Embryonic facial prominence (tissue), 1 donor: ENCODE results near the gene ID1.
A peak's percentile ranks its signal among the peaks of the same experiment; 100 is the strongest.
"Not testable (repeated sequence)": the region's sequence is repeated elsewhere in the genome, so short reads cannot be mapped to it uniquely, and the experiment has no call there.

ENCODE experiments used
- DNase-seq: peaks from one replicate; pipeline ENCODE4 v3.0.0-alpha.2; 2016; ENCODE audit errors: extremely low spot score

ID1 gene

DNA sequence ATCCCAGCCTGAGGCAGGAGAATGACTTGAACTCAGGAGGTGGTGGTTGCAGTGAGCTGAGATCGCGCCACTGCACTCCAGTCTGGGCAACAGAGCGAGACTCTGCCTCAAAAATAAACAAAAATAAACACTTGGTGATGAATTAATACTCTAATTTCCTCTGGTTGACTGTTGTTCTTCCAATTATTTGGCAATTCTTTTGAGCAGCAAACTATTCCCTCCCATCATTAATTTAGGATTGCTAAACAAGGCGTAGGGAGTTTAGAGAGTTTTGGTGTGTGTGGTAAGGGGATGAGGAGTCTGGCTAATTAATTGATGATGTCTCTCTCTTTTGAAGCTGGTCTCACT lies 2.7 kb upstream of the ID1 start:
- no peak for DNase-seq

DNA sequence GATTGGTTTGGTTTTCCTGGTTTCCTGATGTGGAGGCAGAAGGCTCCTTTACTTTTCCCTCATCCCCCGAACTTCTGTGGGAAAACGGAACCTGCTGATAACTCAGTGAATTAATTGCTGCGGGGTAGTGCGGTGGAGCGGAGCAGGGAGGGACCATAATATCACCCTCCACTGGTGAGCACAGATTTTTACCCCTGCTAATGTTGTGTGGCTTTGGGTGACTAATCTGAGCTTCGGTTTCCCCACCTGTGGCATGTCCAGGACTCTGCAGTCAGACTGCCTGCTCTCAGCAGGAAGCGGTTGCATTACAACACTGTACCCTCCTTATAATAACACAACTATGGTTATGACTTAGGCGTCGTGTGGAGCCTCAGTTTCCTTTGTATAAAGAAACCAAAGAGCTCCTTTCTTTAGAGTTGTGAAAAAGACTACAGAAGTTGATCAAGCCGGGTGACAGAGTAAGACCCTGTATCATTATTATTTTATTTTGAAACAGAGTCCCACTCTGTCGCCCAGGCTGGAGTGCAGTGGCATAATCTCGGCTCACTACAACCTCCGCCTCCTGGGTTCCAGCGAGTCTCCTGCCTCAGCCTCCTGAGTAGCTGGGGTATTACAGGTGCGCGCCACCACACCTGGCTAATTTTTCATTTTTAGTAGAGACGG lies 2.2 kb upstream of the ID1 start:
- DNase-seq = no peak

DNA sequence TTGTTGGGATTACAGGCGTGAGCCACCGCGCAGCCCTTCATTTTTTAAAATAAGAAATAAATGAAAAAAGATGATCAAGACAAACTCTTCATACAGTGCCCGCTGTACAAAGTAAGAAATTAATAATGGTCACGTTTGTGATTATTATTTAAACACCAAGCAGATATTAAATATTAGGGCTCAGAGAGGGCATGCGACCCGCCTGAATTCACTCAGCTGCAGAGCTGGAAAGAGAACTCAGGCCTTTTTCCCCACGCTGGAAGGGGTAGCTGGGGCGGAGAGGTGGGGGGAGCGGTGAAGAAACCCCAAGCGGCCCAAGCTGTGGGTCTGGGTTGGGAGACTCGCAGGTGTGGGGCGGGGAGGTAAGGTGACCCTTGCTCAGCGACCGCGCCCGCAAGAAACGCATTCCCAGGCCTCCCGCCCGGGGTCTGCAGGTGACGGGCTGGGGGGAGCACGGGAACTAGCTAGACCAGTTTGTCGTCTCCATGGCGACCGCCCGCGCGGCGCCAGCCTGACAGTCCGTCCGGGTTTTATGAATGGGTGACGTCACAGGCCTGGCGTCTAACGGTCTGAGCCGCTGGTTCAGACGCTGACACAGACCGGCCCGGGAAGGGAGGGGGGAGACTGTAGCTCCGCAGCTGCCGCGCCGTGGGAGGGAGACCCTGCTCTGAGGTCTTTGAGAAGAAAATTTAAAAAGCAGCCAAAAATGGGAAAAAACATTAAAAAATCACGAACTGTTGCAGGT lies 1.1 kb upstream of the ID1 start:
- peak; percentile 97 for DNase-seq

DNA sequence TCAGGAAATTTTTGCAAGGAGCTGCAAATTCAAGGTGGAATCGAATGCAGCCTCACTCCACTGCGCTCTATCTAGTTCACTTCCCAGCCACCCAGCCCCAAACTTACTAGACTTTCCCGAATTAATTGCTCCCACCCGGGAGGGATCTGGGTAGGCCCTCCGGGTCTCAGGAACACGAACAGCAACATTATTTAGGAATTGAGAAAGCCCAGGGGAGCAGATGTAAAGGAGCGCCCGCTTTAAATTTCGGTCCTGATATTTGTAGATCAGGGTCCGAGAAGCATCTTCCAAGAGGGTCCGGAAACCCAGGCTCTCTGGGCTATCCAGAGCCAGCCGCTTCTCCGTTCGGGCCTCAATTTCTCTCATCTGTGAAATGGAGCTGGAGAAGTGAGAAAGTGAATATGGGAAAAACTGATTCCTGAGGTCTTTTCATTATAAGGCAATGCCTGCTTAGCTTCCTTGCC lies 490 bp upstream of the ID1 start:
- DNase-seq = no peak

DNA sequence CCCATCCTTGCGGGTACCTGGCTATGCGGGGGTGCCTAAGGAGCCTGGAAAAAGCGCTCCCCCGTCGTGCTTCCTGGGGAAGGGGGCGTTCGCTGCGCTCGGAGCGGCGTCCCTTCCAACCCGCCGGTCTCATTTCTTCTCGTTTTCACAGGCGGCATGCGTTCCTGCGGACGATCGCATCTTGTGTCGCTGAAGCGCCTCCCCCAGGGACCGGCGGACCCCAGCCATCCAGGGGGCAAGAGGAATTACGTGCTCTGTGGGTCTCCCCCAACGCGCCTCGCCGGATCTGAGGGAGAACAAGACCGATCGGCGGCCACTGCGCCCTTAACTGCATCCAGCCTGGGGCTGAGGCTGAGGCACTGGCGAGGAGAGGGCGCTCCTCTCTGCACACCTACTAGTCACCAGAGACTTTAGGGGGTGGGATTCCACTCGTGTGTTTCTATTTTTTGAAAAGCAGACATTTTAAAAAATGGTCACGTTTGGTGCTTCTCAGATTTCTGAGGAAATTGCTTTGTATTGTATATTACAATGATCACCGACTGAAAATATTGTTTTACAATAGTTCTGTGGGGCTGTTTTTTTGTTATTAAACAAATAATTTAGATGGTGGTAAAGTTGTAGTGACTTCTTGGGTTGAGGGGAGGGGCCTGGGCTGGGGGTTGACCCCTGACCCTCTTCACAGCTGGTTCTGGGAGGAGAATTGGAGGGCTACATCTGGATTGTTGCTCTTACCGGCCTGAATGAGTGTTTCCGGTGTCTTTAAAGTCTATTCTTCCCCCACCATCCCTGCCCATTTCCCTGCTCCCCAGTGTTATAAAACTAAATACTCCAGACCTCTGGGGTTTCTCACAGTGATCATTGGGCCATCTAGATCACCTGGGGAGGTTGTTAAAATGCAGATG lies 1.1 kb downstream of the ID1 start:
- DNase-seq = no peak

DNA sequence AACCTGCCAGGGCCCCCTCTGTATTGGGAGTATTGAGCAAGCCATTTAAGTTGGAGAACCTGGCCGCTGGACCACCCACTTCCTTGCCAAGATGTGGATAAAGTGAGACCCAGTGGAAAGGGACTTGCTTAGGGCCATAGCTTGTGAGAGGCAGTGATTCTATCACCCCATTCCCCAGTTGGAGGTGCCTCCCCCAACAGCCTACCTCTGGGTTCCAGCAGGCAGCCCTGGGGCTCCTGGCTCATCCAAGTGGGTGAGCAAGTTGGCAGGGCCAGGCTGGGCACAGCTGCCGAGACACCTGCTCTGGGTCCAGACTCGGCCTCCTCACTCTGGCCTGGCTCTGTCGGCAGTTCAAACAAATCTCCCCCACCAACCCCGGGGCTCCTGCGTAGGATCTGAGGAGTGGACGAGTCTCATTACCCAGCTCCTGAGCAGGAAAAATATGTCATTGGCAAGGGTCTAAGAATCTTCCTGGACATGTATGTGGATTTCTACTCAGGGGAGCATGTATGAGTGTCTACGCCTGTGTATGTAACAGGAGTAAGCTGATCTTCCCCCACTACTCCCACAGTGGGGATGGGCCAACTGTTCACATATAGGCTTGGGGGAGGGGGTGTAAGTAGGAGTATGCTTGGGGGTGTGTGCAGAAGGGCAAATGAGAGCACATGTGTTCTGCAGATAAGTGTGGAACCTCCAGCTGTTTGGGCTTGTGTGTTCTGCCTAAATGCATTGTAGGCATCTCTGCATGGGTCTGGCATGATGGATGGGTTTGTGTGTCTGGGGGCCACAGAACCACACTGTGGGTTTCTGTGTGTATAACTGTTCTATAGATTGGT lies 1.9 kb downstream of the ID1 start:
- DNase-seq = peak; percentile 78

DNA sequence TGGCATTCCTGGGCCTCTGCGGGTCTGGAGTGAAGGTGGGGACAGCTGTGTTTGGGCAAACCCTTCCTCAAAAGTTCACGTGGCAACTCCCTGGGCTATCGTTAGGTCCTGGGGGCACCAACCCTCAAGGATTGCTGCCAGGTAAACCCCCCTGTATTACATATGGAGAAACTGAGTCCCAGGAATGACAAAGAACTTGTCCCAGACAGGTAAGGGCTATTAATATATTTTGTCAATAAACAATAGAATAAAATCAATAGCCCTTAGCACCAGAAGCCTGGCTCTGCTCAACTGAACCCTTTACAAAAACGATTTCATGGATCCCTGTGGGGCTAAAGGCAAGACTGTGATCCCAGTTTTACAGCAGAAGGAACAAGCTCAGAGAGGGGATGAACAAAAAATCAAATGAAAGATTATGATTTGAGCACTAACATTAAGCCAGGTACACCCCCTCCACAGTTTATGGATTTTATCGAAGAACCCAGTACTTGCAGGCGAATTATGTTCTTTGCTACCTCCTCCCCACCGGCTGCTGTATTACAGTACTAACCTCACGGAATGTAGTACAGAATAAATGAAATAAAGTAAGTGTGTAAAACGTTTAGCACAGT lies 2.7 kb downstream of the ID1 start:
- no peak for DNase-seq

DNA sequence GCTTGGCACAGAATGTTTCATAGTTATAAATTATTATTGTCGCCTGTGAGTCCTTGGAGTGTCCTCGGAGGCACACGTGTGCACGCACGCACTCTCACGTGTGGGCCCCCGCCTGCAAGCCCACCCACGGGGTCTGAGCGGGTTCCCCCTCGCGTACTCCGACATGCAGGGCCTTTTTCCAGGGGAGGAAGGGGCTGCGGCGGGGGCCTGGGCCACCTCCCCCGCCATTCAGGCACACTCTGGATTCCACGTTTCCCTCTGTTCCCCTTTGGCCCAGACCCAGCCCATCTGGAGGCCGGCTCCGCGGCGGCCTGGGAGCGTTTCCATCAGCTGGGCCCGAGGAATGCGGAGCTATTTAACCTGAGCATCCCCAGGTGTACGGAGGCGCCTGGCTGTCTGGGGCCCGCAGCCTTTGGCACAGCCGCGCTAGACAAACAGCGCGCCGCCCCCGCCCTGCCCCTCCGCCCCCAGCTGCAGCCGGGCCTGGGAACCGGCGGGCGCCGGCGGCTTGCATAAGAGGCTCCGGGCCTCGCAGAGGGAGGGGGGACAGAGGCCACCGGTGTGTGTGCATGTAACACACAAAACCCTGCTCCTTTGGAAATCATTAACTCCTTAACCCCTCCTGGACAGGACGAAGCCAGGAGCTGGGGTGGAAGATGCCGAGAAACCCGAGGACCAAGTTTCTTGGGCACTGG lies 3.3 kb downstream of the ID1 start:
- peak; percentile 76 for DNase-seq

DNA sequence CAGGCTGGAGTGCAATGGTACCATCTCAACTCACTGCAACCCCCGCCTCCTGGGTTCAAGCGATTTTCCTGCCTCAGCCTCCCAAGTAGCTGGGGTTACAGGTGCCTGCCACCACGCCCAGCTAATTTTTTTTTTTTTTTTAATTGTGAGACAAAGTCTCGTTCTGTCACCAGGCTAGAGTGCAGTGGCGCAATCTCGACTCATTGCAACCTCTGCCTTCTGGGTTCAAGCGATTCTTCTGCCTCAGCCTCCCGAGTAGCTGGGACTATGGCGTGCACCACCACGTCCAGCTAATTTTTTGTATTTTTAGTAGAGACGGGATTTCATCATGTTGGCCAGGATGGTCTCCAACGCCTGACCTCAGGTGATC lies 7.2 kb downstream of the ID1 start:
- DNase-seq = not testable (repeated sequence)

DNA sequence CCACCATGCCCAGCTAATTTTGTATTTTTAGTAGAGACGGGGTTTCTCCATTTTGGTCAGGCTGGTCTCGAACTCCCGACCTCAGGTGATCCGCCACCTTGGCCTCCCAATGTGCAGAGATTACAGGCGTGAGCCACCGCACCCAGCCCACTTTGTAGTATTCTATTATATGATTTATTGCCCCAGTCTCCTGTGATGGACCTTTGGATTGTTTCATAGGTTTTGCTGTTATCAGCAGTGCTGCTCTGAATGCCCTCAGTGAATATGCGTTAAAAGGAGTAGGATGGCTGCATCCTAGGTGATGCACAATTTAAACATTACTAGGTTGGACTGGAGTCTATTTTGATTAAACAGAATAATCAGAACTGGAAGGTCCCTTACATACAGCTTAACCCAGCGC lies 10.3 kb downstream of the ID1 start:
- no peak for DNase-seq

DNA sequence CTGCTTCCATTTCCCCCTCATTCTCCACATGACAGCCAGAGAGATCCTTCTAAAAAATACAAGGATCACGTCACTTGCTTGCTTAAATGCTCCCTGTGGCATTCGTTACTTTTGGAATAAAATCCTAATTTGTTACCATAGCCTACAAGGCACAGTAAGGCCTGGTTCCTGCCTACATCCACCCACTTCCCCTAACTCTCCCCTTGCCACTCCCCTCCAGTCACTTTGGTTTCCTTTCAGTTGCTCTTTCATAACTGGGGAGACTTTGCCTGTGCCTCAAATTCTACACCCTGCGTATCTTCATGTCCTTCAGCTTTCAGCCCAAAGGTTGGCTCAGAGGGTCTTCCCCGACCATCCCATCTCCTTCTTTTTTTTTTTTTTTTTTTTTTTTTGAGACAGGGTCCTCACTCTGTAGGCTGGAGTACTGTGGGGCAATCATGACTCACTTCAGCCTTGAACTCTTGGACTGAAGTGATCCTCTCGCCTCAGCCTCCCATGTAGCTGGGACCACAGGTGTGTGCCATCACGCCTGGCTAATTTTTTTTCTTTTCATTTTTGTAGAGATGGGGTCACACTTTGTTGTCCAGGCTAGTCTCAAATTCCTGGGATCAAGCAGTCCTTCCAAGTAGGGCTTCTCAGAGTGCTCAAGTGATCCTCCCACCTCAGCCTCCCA lies 12.5 kb downstream of the ID1 start:
- DNase-seq = no peak

DNA sequence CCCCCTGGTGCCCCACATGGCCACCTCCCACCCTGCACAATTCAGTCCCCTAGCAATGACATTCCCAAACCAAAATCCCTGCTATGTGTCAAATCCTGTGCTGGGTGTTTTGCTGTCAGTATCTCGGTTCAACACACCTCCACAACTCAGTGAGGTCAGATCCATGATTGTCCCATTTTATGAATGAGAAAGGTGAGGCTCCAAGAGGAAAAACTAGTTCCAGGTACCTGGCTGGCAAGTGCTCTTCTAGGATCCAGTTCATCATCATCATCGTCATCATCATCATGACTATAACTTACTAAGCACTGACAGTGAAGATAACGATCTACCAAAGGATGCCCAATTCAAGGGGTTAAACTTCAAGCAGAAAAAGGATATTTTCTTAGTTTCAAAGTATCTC lies 15.2 kb downstream of the ID1 start:
- DNase-seq = no peak

DNA sequence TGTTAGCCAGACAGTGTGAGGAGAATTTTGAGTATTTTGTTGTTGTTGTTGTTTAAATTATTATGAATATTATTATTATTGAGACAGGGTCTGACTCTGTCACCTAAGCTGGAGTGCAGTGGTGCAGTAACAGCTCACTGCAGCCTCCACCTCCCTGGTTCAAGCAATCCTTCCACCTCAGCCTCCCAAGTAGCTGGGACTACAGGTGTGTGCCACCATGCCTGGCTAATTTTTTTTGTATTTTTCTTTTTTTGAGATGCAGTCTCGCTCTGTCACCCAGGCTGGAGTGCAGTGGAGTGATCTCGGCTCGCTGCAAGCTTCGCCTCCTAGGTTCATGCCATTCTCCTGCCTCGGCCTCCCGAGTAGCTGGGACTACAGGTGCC lies 18.0 kb downstream of the ID1 start:
- DNase-seq = not testable (repeated sequence)

DNA sequence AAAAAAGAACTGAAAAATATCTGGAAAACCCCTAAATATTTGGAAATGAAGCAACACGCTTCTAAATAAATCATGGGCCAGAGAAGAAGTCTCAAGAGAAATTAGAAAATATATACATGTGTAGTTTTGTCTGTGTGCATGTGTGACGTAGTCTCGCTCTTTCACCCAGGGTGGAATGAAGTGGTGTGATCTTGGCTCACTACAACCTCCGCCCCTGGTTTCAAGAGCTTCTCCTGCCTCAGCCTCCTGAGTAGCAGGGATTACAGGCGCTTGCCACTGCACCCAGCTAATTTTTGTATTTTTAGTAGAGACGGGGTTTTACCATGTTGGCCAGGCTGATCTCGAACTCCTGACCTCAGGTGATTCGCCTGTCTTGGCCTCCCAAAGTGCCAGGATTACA lies 21.4 kb downstream of the ID1 start:
- DNase-seq = not testable (repeated sequence)

DNA sequence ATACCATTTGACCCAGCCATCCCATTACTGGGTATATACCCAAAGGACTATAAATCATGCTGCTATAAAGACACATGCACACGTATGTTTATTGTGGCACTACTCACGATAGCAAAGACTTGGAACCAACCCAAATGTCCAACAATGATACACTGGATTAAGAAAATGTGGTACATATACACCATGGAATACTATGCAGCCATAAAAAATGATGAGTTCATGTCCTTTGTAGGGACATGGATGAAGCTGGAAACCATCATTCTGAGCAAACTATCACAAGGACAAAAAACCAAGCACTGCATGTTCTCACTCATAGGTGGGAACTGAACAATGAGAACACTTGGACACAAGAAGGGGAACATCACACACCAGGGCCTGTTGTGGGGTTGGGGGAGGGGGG lies 23.0 kb downstream of the ID1 start:
- not testable (repeated sequence) for DNase-seq

DNA sequence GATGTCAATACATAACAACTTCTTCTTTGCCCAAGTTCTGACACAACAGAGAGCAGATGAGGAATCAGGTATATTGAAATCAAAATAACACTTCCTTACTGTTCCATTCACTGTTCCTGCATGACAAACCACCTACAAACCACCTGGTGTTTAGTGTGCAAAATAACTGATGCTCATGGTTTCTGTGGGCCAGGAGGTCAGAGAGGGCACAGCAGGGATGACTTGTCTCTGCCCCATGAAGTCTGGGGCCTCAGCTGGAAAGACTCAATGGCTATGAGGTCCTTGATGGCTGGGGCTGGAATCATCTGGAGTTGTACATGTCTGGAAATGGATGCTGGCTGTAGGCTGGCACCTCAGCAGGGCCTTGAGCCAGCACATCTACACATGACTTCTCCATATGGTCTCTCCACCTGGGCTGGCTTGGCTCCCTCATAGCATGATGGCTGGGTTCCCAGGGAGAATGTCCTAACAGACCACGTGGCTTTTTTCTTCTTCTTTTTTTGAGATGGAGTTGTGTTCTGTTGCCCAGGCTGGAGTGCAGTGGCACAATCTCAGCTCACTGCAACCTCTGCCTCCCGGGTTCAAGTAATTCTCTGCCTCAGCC lies 25.2 kb downstream of the ID1 start:
- DNase-seq = no peak

DNA sequence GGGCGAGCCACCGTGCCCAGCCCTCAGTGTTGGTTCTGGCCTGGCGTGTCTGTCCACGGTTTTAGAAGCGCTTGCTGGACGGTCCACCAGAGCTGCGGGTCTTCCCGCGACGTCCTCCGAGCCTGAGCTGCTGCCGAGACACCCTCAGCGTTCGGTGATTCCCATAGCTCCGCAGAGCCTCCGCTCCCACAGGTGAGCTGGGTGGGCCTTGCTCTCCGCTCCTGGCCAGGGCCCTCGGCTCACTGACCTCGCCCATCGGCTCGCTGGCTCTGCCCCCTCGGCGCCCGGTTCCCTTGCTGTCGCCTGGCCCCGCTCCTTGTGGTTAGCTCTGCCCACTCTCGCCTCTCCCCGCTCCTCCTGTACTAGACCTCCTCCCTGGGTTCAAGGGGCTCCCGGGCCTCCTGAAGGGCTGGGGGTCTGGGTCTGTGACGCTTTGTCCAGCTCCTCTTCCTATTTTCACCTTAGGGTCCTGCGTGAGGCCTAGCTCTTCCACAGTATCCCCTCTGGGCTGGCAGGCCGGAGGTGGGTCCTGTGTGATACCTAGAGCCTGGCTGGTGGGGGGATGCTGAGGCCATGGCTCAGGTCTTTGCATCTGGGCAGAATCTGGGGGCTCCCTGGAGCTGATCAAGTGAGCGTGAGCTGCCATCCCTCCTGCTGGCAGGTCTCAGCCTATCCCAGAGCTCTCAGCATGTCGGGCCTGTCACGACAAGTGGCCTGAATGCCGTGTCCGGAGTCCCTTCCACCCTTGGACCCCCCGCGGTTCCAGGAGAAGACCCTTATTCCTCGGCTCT lies 27.7 kb downstream of the ID1 start:
- DNase-seq = no peak

DNA sequence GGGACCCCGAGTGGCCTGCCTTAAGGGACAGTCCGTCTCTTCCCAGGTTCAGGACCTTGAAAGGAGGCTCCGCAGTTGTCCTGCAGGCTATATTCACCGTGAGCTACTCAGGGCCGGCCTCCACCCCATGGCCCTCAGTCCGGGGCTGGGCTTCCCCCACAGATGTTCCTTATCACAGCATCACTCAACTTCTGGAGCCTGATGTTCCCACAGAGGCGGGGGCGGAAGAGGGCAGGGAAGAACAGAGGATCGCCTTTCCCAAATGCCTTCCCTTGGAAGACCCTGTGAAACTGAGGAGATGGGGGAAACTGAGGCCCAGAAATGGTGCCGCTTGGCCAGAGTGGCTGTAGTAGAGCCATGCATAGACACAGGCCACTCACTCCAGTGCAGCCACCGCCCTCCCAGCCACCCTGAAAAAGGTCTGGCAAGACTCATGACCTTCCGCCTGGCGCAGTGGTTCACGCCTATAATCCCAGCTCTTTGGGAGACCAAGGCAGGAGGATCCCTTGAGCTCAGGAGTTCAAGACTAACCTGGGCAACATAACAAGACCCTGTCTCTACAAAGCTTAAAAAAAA lies 28.3 kb downstream of the ID1 start:
- DNase-seq = no peak

DNA sequence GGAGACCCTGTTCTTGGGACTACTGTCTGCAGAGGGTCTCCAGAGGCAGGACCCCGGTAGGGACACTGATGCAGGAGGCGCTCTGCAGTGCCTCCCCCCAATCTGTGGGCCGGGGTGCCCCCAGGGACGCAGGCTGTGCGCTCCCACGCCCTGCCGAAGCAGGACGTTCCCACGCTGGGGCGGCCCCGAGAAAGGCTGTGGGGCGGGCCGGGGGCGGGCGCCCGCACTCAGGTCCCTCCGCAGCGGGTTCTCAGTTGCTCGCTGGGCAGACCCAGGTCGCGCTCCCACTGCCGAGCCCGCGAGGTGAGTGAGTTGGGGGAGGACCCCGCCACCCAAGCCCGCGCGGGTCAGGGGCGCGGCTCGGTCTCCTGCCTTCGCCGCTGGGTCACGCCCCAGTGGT lies 32.6 kb downstream of the ID1 start, which contains the start of gene COX4I2:
COX4I2 (plus strand) TSS at position 253 of the 400 bp plus-strand sequence. CDS start 1,106 bp downstream, outside the sequence.
- DNase-seq = no peak
